HG02870 (cell line): Measurements from ENCODE around the gene CYP24A1.
"Not testable (repeated sequence)": the region's sequence is repeated elsewhere in the genome, so short reads cannot be mapped to it uniquely, and the experiment has no call there.

Experiments
- ATAC-seq: cut with Tn5 transposase; IDR thresholded peaks from one replicate; pipeline ENCODE4 v1.9.1; 2021; ENCODE audit warnings: mild to moderate bottlenecking, moderate library complexity; ENCODE audit not compliant: unreplicated experiment

CYP24A1 gene

DNA sequence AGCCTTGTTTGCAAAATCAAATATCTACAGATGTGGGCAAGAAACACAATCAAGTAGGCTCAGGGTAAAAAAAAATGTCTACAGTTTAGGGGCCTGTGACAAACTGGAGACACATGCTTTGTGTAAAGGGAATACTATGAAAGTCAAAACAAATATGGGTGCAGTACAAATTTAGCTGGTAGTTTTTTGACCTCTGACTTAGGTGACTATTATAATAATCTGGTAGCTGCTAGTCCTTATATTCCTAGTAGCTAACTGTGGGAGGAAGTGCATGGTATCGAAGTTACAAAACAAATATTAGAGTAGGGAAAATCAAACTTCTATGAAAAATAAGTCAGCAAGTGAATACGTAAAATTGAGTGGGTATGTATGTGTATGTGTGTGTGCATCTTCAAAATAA lies 35.4 kb downstream of the CYP24A1 start:
- ATAC-seq = no peak

DNA sequence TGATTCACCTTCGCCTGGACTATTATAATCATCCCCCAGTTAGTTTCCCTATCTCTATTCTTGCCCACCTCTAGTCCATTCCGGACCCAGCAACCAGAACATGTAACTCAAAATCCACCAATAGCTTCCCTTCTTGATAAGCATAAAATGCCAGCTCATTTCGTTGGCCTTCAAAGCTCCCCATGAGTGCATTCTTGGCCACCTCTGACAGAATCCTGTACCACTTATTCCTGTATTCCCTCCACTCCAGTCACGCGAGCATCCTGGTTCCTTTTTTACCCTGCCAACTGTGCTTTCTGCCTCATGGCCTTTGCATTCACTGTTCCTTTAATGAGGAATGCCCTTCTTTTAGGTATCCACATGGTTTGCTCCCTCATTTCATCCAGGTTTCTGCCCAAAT lies 36.7 kb downstream of the CYP24A1 start:
- ATAC-seq = no peak

DNA sequence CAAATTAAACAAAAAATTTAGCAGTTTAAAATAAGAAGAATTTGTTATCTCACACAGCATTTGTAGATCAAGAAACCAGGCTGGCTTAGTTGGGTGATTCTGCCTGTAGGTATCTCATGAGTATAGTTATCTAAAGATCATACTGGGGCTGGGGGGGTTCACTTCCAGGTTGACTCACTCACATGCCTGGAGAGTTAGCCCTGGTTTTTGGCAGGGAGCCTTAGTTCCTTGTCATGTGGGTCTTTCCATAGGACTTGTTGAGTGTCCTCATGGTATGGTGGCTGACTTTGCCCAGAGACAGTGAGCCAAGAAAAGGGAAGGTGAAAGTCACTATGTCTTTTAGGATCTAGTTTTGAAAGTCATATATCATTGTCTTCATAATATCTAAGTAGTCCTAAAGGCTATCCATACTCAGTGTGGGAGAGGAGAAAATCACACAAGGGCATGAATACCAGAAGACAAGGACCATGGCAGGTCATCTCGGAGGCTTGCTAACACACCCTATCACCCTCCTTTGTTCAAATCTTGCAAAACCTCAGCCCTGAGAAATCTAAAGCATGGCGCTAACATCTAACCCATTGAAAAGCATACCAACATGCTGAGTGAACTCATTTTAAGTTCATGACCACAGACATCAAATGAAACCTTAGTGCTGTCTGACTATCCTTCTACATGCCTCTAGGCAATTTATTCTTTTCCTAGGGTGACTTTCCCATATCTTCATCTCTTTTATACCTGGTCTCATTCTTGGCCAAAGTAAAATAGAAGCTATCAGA lies 39.2 kb downstream of the CYP24A1 start:
- ATAC-seq = no peak

- ATAC-seq = no peak
Observed at GRCh38 chr20:54133434-54134427, 40.1 kb downstream of the CYP24A1 start.

GRCh38 chr20:54132612-54133433 lies 41.0 kb downstream of the CYP24A1 start:
- ATAC-seq = no peak

DNA sequence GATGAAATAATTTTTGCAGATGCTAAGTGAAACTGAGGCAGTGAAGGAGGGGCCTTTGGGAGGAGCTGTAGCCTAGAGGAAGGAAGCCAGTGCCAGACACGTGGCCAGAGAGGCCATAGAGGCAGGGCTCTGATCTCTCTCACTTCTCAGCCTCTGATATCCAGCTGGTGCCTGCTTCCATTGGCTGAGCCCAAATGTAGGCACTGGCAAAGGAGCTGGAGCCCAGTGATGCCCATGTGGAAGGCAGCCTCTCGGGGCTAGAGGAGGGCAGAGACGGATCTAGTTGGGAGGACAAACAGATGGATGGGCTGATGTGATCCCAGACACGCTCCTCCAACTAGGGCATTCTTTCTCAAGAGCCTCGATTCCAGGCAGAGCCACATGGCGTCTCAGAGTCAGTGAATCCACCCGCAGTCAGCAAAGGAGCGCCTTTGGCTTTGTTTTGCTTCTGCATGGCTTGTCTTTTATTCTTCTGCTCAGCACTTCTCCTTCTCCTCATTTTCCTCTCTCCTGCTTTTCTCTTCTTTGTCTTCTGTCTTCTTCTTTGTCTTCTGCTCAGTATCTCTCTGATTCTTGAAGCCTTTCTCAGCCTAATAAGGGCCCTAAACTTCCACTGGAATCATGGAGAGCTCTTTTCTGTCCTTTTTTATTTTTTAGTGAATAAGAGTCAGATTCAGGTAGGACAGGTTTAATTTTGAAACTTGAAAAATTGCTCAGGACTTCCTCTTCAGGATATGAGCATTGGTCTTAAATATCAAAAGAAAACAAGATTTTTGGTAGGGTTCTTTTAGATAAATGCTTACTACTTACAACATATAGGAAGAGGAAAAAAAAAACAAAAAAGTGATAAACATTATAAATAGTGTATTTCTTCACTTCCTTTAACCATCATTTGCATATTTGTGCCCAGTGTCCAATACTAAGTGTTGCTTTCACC lies 41.8 kb downstream of the CYP24A1 start:
- ATAC-seq = no peak

GRCh38 chr20:54131125-54131524 lies 42.7 kb downstream of the CYP24A1 start:
- not testable (repeated sequence) for ATAC-seq

GRCh38 chr20:54129350-54129749 lies 44.4 kb downstream of the CYP24A1 start:
- ATAC-seq = no peak

DNA sequence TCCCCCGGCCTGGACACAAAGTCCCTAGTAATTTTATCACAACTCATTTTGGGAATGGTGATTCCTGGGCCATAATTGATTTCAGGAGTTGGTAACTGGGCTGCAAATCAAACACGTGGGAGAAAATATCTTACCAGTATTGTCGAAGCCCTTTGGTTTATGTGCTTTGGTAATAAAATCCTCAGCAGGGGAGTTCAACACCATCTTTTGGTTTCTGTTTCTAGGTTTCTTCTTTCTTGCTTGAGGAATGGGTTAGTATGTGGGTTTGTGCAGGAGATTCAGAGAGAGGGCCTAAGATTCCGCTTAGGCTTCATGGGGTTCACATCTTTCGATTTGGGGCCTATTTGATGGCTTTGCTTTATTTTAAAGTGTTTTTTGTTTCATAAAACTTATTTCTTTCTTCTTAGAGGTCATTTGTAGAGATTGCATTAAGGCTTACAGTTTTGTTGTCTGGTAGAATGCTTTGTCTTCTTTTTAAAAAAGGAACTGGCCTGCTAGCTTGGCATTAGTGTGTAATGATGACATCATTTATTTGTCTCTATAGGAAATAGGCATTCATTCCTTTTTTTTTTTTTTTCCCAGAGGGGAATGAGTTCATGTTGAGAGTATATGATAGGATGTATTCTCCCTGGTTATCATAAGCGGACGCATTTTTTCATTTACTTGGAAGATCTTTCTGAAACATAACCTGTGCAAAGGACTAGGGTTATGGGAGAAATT lies 45.8 kb downstream of the CYP24A1 start:
- no peak for ATAC-seq

- ATAC-seq = no peak
Observed at GRCh38 chr20:54126806-54127655, 46.8 kb downstream of the CYP24A1 start.

DNA sequence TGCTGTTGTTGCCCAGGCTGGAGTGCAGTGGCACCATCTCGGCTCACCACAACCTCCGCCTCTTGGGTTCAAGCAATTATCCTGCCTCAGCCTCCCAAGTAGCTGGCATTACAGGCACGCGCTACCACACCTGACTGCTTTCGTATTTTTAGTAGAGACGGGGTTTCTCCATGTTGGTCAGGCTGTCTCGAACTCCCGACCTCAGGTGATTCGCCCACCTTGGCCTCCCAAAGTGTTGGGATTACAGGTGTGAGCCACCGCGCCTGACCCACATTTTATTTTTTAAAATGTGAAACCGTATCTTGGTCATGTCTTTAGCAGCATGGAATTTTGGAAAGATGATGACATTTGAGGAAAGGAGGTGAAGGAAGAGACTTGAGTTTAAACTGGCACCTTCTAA lies 47.5 kb downstream of the CYP24A1 start:
- not testable (repeated sequence) for ATAC-seq

- ATAC-seq = no peak
Observed at GRCh38 chr20:54123587-54124180, 50.1 kb downstream of the CYP24A1 start.

DNA sequence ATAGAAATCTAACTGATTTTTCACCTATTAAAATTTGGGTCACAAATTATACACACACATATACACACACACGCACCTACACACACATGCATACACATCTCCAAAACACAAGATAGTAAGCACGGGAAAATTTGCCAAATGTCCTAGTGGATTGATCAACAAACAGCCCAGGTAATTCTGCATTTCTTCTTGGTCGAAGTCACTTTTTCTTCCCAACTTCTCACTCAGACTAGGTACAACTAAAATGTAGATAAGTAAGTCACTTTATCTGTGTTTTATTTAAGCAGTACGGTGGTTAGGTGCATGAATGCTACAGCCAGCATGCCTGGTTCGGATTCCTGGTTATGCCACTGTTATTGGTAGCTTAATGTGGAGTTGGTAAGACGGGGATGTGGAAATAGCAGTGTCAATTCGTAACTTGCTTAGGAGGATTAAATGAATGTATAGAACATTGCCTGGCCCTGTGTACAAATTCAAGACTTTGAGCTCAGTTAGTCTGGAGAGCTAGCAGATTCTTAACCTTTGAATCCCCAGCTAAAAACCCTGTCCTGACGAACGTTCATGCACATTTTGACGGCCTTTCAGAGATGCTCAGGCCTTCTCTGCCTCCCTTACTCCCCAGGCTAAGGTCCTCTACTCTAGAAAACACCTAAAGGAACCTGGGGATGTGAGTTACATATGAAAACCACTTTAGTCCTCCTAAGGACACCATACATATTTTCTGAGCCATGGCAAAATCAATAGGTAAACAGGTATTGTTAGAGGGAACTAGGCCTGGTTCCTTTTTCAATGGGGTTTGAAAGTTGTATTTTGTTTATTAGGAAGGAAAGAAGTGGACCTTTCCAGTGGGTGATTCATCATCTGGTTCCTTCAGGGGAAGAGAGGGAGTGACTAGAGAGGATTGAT lies 50.9 kb downstream of the CYP24A1 start:
- no peak for ATAC-seq

- no peak for ATAC-seq
Observed at GRCh38 chr20:54122189-54122588, 51.6 kb downstream of the CYP24A1 start.

- no peak for ATAC-seq
Observed at GRCh38 chr20:54119744-54120143, 54.0 kb downstream of the CYP24A1 start.

GRCh38 chr20:54118220-54119001 lies 55.4 kb downstream of the CYP24A1 start:
- ATAC-seq = no peak
